HEK293 (cell line): Measurements from ENCODE around the gene UBAC2.

Experiments
- CTCF ChIA-PET: fragments of 350-600 bp; formaldehyde crosslinking; extraction: SDS; loops from one replicate; lab custom pipeline; 2021; ENCODE audit warnings: antibody characterized with exemption; lab: Yijun Ruan, JAX
- POLR2A ChIA-PET: fragments of 300-600 bp; formaldehyde crosslinking; extraction: SDS; loops from one replicate; lab custom pipeline; 2020; ENCODE audit warnings: antibody characterized with exemption, inconsistent platforms; lab: Yijun Ruan, JAX
- H3K27ac ChIP-seq: fragments of 200-500 bp; sonication (Bioruptor generic); 2 replicates; pipeline ENCODE4 v1.5.1; 2014; ENCODE audit warnings: low read depth, low read length, control low read depth, inconsistent platforms; ENCODE audit errors: extremely low read depth
- H3K36me3 ChIP-seq, 2 experiments: fragments of 200-500 bp in 1 of 2; sonication (Bioruptor generic) in 1 of 2; 1 replicate in 1 of 2; 2 replicates in 1 of 2; pipeline ENCODE4 v1.5.1; 2014 to 2017; ENCODE audit warnings: inconsistent platforms in 2 of 2, low read length in 2 of 2; ENCODE audit not compliant: control insufficient read depth in 2 of 2, insufficient read depth in 1 of 2
- H3K4me1 ChIP-seq: fragments of 200-500 bp; sonication (Bioruptor generic); 2 replicates; pipeline ENCODE4 v1.5.1; 2014; ENCODE audit warnings: mild to moderate bottlenecking, low read length, inconsistent platforms; ENCODE audit not compliant: control insufficient read depth, insufficient read depth
- H3K4me3 ChIP-seq: 2 replicates; pipeline ENCODE4 v1.5.1; 2011; ENCODE audit warnings: low read depth, mild to moderate bottlenecking, control low read depth, low read length, moderate library complexity
- H3K9me3 ChIP-seq: fragments of 200-500 bp; sonication (Bioruptor generic); 2 replicates; pipeline ENCODE4 v1.5.1; 2014; ENCODE audit warnings: low read depth, low read length, inconsistent platforms; ENCODE audit not compliant: control insufficient read depth, insufficient read depth
- BCL6B ChIP-seq: fragments of 450-650 bp; formaldehyde crosslinking; IDR thresholded peaks from 2 replicates; pipeline ENCODE4 v1.5.1; 2017; ENCODE audit warnings: missing biosample characterization, missing genetic modification characterization
- EGR2 ChIP-seq: fragments of 450-650 bp; formaldehyde crosslinking; IDR thresholded peaks from 2 replicates; pipeline ENCODE4 v1.5.1; 2016; ENCODE audit warnings: low read depth, missing biosample characterization, missing genetic modification characterization
- INSM2 ChIP-seq: fragments of 450-650 bp; formaldehyde crosslinking; IDR thresholded peaks from 2 replicates; pipeline ENCODE4 v1.5.1; 2016; ENCODE audit warnings: missing biosample characterization, missing genetic modification characterization
- WT1 ChIP-seq: fragments of 450-650 bp; formaldehyde crosslinking; IDR thresholded peaks from 2 replicates; pipeline ENCODE4 v1.5.1; 2016; ENCODE audit warnings: missing biosample characterization, missing genetic modification characterization
- ZBTB21 ChIP-seq: fragments of 450-650 bp; formaldehyde crosslinking; IDR thresholded peaks from 2 replicates; pipeline ENCODE4 v1.5.1; 2017; ENCODE audit warnings: missing biosample characterization, missing genetic modification characterization
- ZNF133 ChIP-seq: fragments of 450-650 bp; formaldehyde crosslinking; IDR thresholded peaks from 2 replicates; pipeline ENCODE4 v1.5.1; 2016; ENCODE audit warnings: missing biosample characterization, missing genetic modification characterization
- ZNF148 ChIP-seq: fragments of 450-650 bp; formaldehyde crosslinking; IDR thresholded peaks from 2 replicates; pipeline ENCODE4 v1.5.0; 2017; ENCODE audit warnings: missing biosample characterization, missing genetic modification characterization, borderline replicate concordance
- ZNF214 ChIP-seq: fragments of 450-650 bp; formaldehyde crosslinking; IDR thresholded peaks from 2 replicates; pipeline ENCODE4 v1.5.1; 2017; ENCODE audit warnings: missing biosample characterization, mild to moderate bottlenecking, missing genetic modification characterization, borderline replicate concordance
- ZNF404 ChIP-seq: fragments of 450-650 bp; formaldehyde crosslinking; IDR thresholded peaks from 2 replicates; pipeline ENCODE4 v1.5.1; 2017; ENCODE audit warnings: missing biosample characterization, missing genetic modification characterization
- ZNF560 ChIP-seq: fragments of 450-650 bp; formaldehyde crosslinking; IDR thresholded peaks from 2 replicates; pipeline ENCODE4 v1.5.1; 2017; ENCODE audit warnings: missing biosample characterization, missing genetic modification characterization, borderline replicate concordance
- ZNF561 ChIP-seq: fragments of 450-650 bp; IDR thresholded peaks from 2 replicates; pipeline ENCODE4 v1.5.1; 2018; ENCODE audit warnings: missing biosample characterization, missing genetic modification characterization, borderline replicate concordance
- ZNF658 ChIP-seq: fragments of 450-650 bp; formaldehyde crosslinking; IDR thresholded peaks from 2 replicates; pipeline ENCODE4; 2016; ENCODE audit warnings: missing biosample characterization, missing genetic modification characterization
- ZNF664 ChIP-seq: fragments of 450-650 bp; formaldehyde crosslinking; IDR thresholded peaks from 2 replicates; pipeline ENCODE4 v1.5.1; 2016; ENCODE audit warnings: missing biosample characterization, missing genetic modification characterization
- ZSCAN4 ChIP-seq: fragments of 450-650 bp; formaldehyde crosslinking; IDR thresholded peaks from 2 replicates; pipeline ENCODE4 v1.5.1; 2017; ENCODE audit warnings: missing biosample characterization, missing genetic modification characterization

Gene UBAC2

GRCh38 chr13:99421758-99422585, 221.3 kb downstream of the UBAC2 start:
- Histone ChIP-seq H3K9me3 (no peaks in the 10 kb centered on the region), H3K27ac (no peak overlapping the region), H3K4me1 (no peaks in the 10 kb centered on the region), H3K36me3 (no peaks in the 10 kb centered on the region), H3K4me3 (no peak overlapping the region)
- ChIA-PET CTCF (interaction anchor here (0.8 to 1.7 kb wide), 4 partner anchors 14 to 246 kb away, joined by 3 to 9 read pairs (median 6); no protein-coding TSS in a partner anchor), POLR2A (no interaction called here)
- TF ChIP-seq INSM2 (tag by site-specific recombination), result no peak
- TF ChIP-seq ZNF658 (tag by site-specific recombination), result no peak
- no peak for TF ChIP-seq ZNF664 (tag by site-specific recombination)
- TF ChIP-seq ZNF560 (tag by site-specific recombination), result no peak
- TF ChIP-seq WT1 (tag by site-specific recombination), result no peak
- TF ChIP-seq EGR2 (tag by site-specific recombination), result no peak
- no peak for TF ChIP-seq ZNF133 (tag by site-specific recombination)

GRCh38 chr13:99422586-99423220, 222.0 kb downstream of the UBAC2 start:
- Histone ChIP-seq H3K4me1 (no peaks in the 10 kb centered on the region), H3K36me3 (no peaks in the 10 kb centered on the region), H3K4me3 (no peak overlapping the region), H3K27ac (no peak overlapping the region), H3K9me3 (no peaks in the 10 kb centered on the region)
- TF ChIP-seq ZSCAN4, result no peak
- no peak for TF ChIP-seq ZBTB21 (tag by site-specific recombination)
- TF ChIP-seq ZNF214 (tag by site-specific recombination), result no peak
- no peak for TF ChIP-seq ZNF148 (tag by site-specific recombination)
- TF ChIP-seq ZNF404 (tag by site-specific recombination), result no peak
- TF ChIP-seq ZNF561 (tag by site-specific recombination), result no peak
- no peak for TF ChIP-seq BCL6B (tag by site-specific recombination)
- CTCF ChIA-PET, result interaction anchor here (1.4 to 1.7 kb wide), 3 partner anchors 14 to 246 kb away, joined by 3 to 8 read pairs (median 3); no protein-coding TSS in a partner anchor
- POLR2A ChIA-PET, result no interaction called here
